GM12873 (cell line): ENCODE data around the gene EXPH5.

Experiments used
- CTCF ChIP-seq: IDR thresholded peaks from 2 replicates; pipeline ENCODE4 v1.5.1; 2012; ENCODE audit warnings: low read depth, mild to moderate bottlenecking, moderate library complexity, low read length, control low read depth; ENCODE audit not compliant: insufficient read depth; ENCODE audit errors: missing control alignments

The EXPH5 gene

GRCh38 chr11:108599978-108600377 lies 6.4 kb upstream of the EXPH5 start:
- TF ChIP-seq CTCF = no peak

- TF ChIP-seq CTCF = no peak
These were observed 4.3 kb upstream of the EXPH5 start for GRCh38 chr11:108597736-108598355.

GRCh38 chr11:108596701-108597100 lies 3.1 kb upstream of the EXPH5 start:
- no peak for TF ChIP-seq CTCF

GRCh38 chr11:108593923-108594434 lies 411 bp upstream of the EXPH5 start:
- no peak for TF ChIP-seq CTCF

- no peak for TF ChIP-seq CTCF
These were observed 866 bp downstream of the EXPH5 start for GRCh38 chr11:108592591-108593213.

GRCh38 chr11:108591893-108592292 lies 1.7 kb downstream of the EXPH5 start:
- TF ChIP-seq CTCF = no peak

GRCh38 chr11:108589136-108589535 lies 4.4 kb downstream of the EXPH5 start:
- TF ChIP-seq CTCF = no peak
